Activated T-cell treated with anti-CD3 and anti-CD28 coated beads, Interleukin-2, amount 50 U/mL, for 24 hours (primary cell): ENCODE data around the gene RAB1B.
"Not testable (repeated sequence)": the region's sequence is repeated elsewhere in the genome, so short reads cannot be mapped to it uniquely, and the experiment has no call there.

Experiments used
- DNase-seq: peaks from one replicate; pipeline ENCODE4 v3.0.0-alpha.2; 2020
- H3K27ac Mint-ChIP-seq: 2 replicates; pipeline ENCODE4 v1.8.0; 2020; ENCODE audit warnings: mild to moderate bottlenecking, mixed read lengths
- H3K27me3 Mint-ChIP-seq: 2 replicates; pipeline ENCODE4 v1.8.0; 2020; ENCODE audit warnings: mixed read lengths
- H3K36me3 Mint-ChIP-seq: 2 replicates; pipeline ENCODE4 v1.8.0; 2020; ENCODE audit warnings: low read depth, mixed read lengths
- H3K4me1 Mint-ChIP-seq: 2 replicates; pipeline ENCODE4 v1.8.0; 2020; ENCODE audit warnings: low read depth, mixed read lengths
- H3K4me3 Mint-ChIP-seq: 2 replicates; pipeline ENCODE4 v1.8.0; 2020; ENCODE audit warnings: mild to moderate bottlenecking, moderate library complexity, mixed read lengths
- H3K9me3 Mint-ChIP-seq: 2 replicates; pipeline ENCODE4 v1.8.0; 2020; ENCODE audit warnings: mixed read lengths

The RAB1B gene

DNA sequence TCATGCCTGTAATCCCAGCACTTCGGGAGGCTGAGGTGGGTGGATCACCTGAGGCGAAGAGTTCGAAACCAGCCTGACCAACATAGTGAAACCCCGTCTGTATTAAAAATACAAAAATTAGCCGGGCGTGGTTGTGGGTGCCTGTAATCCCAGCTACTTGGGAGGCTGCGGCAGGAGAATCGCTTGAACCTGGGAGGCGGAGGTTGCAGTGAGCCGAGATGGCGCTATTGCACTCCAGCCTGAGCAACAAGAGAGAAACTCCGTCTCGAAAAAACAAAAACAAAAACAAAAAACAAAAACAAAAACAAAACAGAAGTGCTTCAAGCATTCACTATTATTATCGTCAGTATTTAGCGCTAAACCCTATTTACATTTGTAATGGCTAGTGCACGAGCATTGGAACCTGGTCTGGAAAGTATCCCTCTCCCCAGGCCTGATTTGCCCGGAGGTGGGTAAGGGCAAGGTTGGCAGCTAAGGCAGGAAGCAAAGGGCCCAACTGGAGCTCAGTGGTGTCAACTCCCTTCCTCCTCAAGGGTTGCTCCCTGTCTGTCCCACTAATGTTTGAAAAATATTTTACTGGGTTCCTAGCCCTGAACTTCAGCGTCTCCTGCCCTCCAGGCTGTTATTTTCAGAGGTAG, 42.5 kb downstream of the RAB1B start:
- not testable (repeated sequence) for H3K27me3 Mint-ChIP-seq, H3K4me3 Mint-ChIP-seq, H3K27ac Mint-ChIP-seq, H3K36me3 Mint-ChIP-seq, H3K9me3 Mint-ChIP-seq, DNase-seq
- peaks cover 37% of the 10 kb centered on the region for H3K4me1 Mint-ChIP-seq

DNA sequence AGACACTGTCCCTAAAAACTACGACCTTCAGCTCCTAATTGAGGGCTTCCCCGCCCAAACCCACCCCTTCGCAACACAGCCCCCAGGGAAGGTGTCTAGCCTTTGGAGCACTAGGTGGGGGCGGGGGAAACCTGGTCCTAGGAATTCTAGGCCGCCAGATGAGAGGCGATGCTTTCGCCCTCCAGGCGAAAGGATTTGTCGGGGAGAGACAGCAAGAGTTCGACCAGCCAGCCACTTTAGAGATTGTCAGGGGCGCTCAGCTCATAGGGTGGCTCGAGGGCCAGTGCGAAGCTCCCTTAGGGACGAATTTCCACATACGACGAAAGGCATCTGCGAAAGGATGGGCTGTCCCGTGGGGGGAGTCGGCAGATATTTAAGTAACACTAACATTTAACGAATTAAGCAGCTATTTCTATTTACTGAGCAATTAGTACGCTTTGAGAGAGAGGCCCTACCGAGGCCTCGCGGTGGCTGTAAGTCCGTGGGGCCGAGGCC, 43.1 kb downstream of the RAB1B start:
- Mint-ChIP-seq H3K27ac (peak overlapping the region; percentile 99), H3K36me3 (no peaks in the 10 kb centered on the region), H3K9me3 (no peaks in the 10 kb centered on the region), H3K4me3 (peak overlapping the region; percentile 82), H3K4me1 (peaks cover 41% of the 10 kb centered on the region), H3K27me3 (no peaks in the 10 kb centered on the region)
- DNase-seq: no peak

GRCh38 chr11:66311965-66312548, 43.6 kb downstream of the RAB1B start:
- peak; percentile 99 for DNase-seq
- peaks cover 41% of the 10 kb centered on the region for H3K4me1 Mint-ChIP-seq
- H3K4me3 Mint-ChIP-seq: peak overlapping the region; percentile 82
- H3K27ac Mint-ChIP-seq: peak overlapping the region; percentile 99
- no peaks in the 10 kb centered on the region for H3K36me3 Mint-ChIP-seq
- no peaks in the 10 kb centered on the region for H3K9me3 Mint-ChIP-seq
- no peaks in the 10 kb centered on the region for H3K27me3 Mint-ChIP-seq

DNA sequence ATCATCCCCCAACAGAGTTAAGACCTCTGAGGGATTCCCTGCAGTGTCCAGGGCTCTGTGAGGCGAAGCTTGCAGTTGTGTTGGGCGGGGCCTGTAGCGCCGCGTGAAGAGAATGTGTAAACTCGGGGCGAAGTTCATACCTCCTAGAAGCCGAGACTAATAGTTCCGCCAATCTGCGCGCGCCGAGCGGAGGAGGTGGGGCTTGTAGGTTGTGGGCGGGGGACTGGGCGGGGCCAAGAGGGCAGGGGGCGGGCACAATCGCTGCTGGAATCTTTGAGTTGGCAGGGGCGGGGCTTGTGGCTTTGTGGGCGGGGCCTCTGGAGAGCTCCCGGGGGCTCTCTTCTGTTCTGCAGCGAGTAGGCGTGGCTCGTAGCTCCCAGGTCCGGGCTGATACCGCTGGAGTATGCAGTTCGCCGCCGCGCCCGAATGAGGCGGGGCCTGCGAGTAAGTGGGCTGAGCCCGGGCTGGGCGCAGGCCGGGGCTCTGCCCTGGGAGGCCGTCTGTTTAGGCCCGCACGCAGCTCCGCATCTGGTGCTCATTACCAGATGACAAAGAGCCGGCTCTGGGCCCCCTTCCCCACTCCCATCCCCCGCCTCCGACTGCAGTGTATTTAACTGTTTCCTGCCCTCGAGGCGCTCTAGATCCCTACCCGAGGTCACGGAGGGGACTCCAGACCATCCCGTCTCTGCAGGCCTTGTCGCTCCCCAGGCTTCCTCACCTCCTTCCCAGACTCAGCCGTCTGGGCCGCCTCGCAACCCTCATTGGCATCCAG, 44.3 kb downstream of the RAB1B start:
- peak; percentile 97 for DNase-seq
- Mint-ChIP-seq H3K36me3 (no peaks in the 10 kb centered on the region), H3K27me3 (no peaks in the 10 kb centered on the region), H3K9me3 (no peaks in the 10 kb centered on the region), H3K4me3 (peak overlapping the region; percentile 82), H3K4me1 (peaks cover 48% of the 10 kb centered on the region), H3K27ac (peak overlapping the region; percentile 99)

- no peak for DNase-seq
- Mint-ChIP-seq H3K4me3 (peak overlapping the region; percentile 82), H3K9me3 (no peaks in the 10 kb centered on the region), H3K36me3 (no peaks in the 10 kb centered on the region), H3K27ac (peak overlapping the region; percentile 99), H3K27me3 (no peaks in the 10 kb centered on the region), H3K4me1 (peaks cover 56% of the 10 kb centered on the region)
These were observed 45.1 kb downstream of the RAB1B start for GRCh38 chr11:66313321-66314185.

GRCh38 chr11:66314186-66314501, 45.7 kb downstream of the RAB1B start:
- Mint-ChIP-seq H3K27me3 (no peaks in the 10 kb centered on the region), H3K36me3 (no peaks in the 10 kb centered on the region), H3K27ac (peak overlapping the region; percentile 79), H3K4me3 (peak overlapping the region; percentile 46), H3K9me3 (no peaks in the 10 kb centered on the region), H3K4me1 (peaks cover 62% of the 10 kb centered on the region)
- DNase-seq: no peak

- Mint-ChIP-seq H3K4me1 (peaks cover 65% of the 10 kb centered on the region), H3K27me3 (no peaks in the 10 kb centered on the region), H3K27ac (peak overlapping the region; percentile 8), H3K9me3 (no peaks in the 10 kb centered on the region), H3K36me3 (no peaks in the 10 kb centered on the region), H3K4me3 (no peak overlapping the region)
- DNase-seq: no peak
These were observed 46.4 kb downstream of the RAB1B start for GRCh38 chr11:66314561-66315497.

DNA sequence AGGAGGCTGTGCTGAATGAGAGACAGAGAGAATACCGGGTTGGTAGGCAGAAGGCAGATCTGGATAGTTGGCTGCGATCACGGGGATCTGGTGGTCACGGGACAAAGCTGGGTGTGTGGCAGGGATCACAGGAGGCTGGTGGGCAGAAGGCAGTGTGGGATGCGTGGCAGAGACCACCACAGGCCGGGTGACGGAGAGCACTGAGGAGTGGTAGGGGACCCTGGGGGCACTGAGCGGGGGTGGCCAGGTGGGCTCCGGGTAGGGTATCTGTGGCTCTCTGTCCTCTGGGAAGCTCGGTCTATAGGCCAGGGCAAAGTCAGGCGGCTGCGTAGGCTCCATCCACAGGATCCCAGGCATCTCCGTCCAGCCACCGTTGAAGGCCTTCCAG, 47.1 kb downstream of the RAB1B start:
- H3K9me3 Mint-ChIP-seq: no peaks in the 10 kb centered on the region
- peak overlapping the region; percentile 8 for H3K27ac Mint-ChIP-seq
- peak overlapping the region; percentile 51 for H3K4me3 Mint-ChIP-seq

DNA sequence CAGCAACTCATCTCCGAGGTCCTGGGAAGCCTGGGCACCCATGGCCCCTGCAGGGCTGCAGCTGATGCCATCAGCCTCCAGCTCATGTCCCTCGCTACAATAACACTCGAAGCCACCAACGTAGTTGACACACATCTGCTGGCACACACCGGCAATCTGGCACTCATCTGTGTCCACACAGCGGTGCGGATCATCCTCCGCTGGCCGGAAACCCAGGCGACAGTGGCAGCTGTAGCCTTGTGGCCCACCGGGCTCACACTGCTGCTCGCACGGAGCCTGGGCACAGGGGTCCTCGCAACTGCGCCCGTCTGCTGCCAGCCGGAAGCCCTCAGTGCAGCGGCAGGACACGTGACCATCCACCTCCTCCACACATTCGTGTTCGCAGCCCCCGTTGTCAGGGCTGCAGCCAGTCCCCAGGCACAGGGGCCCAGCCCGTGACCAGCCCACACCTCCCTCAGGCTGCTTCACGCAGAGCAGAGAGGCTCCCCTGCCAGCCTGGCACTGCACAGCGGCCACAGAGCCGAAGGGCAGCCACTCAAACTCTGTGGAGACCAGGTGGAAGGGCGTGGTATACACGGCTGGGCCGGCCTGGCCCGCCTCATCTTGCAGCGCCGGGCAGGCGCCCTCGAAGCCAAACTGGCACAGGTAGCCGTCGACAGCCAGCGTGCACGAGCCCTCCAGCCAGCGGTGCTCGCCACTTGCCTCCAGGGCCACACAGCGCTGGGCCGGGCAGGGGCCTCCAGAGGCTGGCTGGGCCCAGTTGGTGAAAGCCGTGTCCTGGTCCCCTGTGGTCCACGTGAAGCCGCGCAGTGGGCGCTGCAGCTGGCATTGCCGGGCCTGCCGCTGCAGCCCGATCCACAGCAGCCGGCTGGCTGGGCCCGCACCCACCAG, 47.7 kb downstream of the RAB1B start:
- peak overlapping the region; percentile 51 for H3K4me3 Mint-ChIP-seq
- no peak for DNase-seq
- no peaks in the 10 kb centered on the region for H3K27me3 Mint-ChIP-seq
- peaks cover 69% of the 10 kb centered on the region for H3K4me1 Mint-ChIP-seq
- H3K27ac Mint-ChIP-seq: peak overlapping the region; percentile 5
- H3K9me3 Mint-ChIP-seq: no peaks in the 10 kb centered on the region
- H3K36me3 Mint-ChIP-seq: no peaks in the 10 kb centered on the region

More for the DNA sequence above, 47.1 kb downstream of the RAB1B start:
- no peak for DNase-seq
- Mint-ChIP-seq H3K4me1 (peaks cover 69% of the 10 kb centered on the region), H3K36me3 (no peaks in the 10 kb centered on the region), H3K27me3 (no peaks in the 10 kb centered on the region)

- H3K4me1 Mint-ChIP-seq: peaks cover 64% of the 10 kb centered on the region
- H3K27me3 Mint-ChIP-seq: no peaks in the 10 kb centered on the region
- peak; percentile 56 for DNase-seq
- H3K36me3 Mint-ChIP-seq: no peaks in the 10 kb centered on the region
- peak within 1 kb of the TSS; percentile 51 for H3K4me3 Mint-ChIP-seq
- H3K27ac Mint-ChIP-seq: peak within 1 kb of the TSS; percentile 94
- no peaks in the 10 kb centered on the region for H3K9me3 Mint-ChIP-seq
These were observed 48.4 kb downstream of the RAB1B start, which contains the start of gene CD248 for GRCh38 chr11:66316849-66317251. Gene CD248 (minus strand): TSS chr11:66317044. CDS start chr11:66317027, 17 bp downstream.

DNA sequence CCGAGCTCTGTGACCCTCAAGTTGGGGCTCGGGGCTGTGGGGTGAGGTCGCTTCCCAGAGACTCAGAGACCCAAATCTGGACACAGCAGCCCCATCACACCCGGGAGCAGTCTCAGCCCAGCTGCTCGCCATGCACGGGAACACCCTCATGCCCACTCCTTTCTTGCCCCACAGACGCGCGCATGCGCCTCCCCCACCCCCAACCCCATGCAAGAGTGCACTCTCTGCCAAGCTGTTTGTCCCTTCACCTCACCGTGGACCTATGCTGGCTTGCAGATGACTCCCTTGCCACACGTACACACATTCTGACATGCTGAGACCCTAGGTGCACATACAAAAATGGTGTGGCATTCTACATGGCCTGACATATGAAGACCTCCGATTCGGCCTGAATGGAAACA, 48.9 kb downstream of the RAB1B start:
- no peaks in the 10 kb centered on the region for H3K9me3 Mint-ChIP-seq
- DNase-seq: peak; percentile 67
- H3K27ac Mint-ChIP-seq: peak overlapping the region; percentile 94
- peaks cover 61% of the 10 kb centered on the region for H3K4me1 Mint-ChIP-seq
- H3K4me3 Mint-ChIP-seq: peak overlapping the region; percentile 47
- H3K27me3 Mint-ChIP-seq: no peaks in the 10 kb centered on the region
- H3K36me3 Mint-ChIP-seq: no peaks in the 10 kb centered on the region

DNA sequence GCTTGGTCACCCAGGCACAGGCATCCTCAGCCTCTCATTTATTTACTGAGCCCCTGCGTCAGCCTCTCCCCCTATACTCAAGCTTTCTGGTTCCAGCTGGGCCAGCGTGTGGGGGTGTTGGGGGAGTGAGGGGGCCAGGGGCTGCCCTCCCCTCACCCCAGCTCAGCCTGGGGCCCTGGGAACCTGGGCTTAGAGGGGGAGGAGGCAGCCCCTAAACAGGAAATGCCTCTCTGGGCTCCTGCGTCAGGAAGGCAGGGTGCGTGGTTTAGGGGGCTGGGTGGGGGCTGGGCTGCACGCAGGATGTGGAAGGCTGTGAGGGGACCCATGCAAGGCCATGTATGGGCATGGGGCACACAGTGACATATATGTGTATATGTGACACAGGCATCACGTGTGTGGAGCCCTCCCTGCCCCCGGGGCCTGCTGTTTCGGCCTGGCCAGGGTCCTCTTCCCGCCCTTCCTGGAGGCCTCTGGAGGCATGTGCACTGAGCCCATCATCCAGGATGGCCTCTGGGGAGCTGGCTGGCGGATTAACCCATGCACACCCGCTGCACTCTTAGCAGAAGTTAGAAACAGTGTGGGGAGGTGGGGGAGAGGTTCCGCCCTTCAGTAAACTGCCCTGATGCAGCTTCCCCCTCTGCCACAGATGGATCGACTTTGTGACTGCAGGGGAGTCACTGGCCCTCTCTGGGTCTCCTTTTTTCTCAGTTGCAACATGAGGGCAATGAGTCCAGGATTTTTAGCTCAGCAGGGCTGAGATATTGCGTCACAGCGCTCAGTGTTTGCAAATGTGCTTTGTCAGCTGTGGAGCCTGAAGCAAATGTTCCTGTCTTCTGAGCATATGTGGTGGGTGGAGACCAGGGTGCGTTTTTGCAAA, 49.5 kb downstream of the RAB1B start:
- peak overlapping the region; percentile 94 for H3K27ac Mint-ChIP-seq
- H3K4me1 Mint-ChIP-seq: peaks cover 63% of the 10 kb centered on the region
- H3K27me3 Mint-ChIP-seq: no peaks in the 10 kb centered on the region
- no peaks in the 10 kb centered on the region for H3K36me3 Mint-ChIP-seq
- peak; percentile 63 for DNase-seq
- no peaks in the 10 kb centered on the region for H3K9me3 Mint-ChIP-seq
- H3K4me3 Mint-ChIP-seq: peak overlapping the region; percentile 47
